Muscle of back (tissue), 11 donors: ENCODE data around the gene KCNN3. TPM values are rescaled to one million over a fixed set of nuclear protein-coding genes. Genes with fewer than 3 reads are reported as not detected.

Experiments
- DNase-seq, 3 donors: peaks; one replicate each; pipeline versions ENCODE4 v3.0.0 to v3.0.0-alpha.2; 2013
- polyA plus RNA-seq, 10 donors: library from polyadenylated mRNA; unstranded; fragments of 120-200 nt; gene quantifications; one replicate each; pipeline ENCODE4 v1.2.1, GENCODE V29; 2013; ENCODE audit not compliant: insufficient read length in 10 of 10

Gene KCNN3
- polyA plus RNA-seq, 10 donors, result 6.2 to 9.8 (median 8.3) TPM

DNA sequence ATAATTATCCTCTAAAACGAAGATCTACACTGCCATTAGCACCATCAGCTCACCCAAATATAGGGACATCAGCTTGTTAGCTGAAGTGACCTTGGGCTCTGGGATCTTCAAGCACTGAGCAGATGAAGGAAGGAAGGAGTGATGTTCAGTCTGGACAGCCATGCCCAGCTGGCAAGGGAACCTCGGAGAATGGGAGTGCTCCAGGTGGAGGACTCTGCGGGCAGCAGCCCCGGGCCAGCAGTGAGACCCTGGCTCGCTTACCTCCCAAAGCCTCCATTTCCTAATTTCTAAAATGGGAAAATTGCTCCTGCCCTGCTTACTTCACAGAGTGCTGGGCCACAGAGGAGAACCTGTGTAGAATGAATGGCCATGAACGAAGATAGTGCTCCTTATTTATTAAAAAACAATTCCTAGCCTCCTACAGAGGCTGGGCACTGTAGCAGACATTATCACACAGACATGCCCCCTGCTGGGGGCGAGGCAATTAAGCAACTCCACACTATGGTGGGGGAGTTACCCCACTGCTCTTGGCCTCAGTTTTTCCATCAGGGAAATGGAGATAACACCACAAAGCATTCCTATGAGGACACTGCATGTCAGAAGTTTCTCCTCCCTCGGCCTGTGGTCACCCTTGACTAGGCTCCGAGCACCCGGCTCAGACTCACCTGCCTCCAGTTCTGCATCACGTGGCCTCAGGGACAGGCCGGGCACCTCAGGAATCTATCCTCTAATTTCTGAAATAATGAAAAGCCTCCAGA lies 117.6 kb downstream of the KCNN3 start:
- DNase-seq, result no peak

DNA sequence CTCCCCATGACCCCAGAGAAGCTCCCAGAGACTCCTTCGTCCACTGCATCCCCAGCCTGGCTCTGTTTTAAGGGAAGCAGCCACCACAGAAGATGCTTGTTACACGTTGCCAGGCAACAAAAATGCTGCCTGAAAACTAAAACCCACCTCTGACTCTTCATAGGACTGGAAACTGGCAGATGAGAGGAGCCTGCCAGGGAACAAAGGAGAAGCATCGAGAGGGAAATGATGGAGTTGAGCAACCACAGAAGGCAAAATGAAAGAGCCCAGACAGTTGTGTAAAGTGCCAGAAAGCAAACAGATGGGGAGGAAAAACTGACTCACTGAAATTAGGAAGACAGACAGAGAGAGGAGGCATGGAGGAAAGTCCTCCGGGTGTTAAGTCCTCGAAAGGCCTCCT lies 118.4 kb downstream of the KCNN3 start:
- DNase-seq, result no peak

DNA sequence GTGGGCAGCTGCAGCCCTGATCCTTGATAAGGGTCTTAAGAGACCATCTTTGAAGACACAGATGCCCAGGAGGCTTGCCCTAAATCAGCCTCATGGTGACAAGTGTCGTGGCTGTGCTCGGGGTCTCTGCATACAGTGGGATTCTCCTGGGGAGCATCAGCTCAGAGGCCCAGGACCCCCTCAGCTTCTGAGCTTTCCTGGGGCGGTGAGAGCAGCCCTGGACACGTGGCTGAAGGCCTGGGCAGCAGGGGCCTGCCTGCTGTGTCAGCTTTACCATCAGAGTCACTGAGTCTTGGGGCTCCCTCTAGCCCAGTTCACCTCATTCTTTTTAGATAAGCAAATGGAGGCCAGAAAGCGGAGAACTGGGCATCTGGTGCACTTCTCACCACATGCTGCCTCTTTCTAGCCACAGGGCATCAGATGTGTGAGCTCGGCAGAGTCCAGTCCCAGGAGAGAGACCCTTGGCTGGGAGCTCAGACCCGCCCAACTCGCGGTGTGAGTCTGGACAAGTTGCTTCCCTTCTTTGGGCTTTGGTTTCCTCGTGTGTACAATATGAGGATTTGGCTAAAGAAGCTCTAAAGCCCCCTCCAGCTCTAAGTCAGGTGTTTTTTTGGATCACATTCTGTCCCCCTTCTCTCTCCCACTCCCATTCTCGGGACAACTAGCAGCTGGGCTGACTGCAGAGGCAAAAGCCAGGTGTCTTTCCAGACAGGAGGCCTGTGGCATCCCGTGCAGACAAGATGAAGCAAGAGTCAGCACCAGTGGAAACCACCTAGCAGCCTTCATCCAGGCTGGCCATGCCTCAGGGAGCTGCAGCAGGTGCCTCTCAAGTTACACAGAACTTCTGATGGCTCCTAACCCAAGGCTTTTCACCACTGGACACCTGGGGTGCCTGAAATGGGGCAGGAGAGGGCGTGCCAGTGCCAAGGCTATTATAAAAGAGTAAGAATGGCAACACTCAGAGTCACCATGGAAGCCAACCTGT lies 119.1 kb downstream of the KCNN3 start:
- no peak for DNase-seq

DNA sequence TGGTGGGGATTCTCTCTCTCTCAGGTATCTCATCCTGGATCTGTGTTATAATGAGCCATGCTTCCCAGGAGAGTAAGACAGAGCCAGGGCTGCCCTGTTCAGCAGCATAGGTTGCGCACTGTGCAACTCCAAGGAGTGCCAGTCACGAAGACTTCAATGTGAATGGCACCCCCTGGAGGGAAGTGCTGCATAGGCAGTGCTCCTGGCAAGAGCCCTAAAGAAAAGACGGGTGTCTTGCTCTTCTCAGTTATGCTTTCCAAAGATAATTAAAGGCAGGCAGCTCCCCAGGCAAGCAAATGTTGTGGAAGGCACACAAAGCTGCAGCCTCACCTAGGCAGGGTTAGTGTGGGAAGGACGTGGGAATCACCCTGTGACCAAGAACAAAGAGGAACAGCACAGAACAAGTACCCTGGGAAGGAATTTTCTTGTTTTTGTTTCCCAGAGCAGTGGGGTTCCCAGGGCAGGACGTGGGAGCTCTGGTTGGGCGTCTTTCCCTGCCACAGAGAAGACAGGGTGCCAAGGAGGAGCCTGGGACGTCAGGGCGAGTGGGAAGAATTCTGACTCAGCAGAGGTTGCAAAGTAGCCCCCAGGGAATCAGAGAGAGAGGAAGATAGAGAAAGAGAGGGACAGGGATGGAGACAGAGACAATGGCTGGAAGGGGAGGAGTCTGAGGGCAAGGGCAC lies 120.9 kb downstream of the KCNN3 start:
- no peak for DNase-seq

DNA sequence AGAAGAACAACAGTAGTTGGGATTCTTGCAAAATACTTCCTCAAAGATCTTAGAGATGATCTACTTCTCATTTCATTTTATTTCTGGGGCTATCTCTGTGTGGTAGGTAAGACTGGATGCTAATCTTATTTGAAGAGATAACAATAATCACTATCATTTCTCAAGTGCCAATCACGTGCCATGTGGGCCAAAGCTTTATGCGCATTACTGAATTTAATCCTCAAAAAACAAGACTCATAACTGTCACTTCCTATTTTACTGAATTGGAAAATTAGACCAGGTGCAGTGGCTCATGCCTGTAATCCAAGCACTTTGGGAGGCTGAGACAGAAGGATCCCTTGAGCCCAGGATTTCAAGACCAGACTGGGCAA lies 121.7 kb downstream of the KCNN3 start:
- no peak for DNase-seq

DNA sequence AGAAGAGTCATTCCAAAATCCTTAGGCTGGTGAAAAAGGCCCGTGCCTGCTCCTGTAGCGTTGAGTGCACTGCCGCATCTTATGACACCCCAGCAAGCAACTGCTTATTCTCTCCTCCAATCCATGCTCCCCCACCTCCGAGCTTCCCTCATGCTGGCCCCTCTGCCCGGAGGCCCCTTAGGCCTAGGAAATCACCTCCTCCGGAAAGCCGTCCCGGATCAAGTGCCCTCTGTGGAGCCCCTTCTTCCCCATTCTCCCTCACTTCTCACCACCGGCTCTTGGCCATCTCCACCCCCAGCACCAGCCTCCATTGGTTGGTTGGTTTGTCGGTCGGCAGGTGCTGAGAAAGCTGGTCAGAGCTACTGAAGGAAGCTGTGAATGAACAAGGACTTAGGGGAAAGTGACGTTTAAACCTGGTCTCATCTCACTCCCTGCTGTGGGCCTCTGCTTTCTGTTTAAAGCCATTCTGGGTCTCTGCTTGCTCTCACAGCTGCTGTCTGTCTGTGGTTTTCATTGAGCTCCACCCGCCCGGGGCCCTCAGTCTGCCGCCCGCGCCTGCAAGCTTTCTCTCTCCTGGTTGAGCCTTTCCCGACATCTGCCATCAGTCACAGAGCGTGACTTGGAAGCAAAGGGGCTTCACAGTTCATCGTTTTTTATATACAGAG lies 122.2 kb downstream of the KCNN3 start:
- DNase-seq, result peak in 2 of 3 donors; percentile 46 to 78

DNA sequence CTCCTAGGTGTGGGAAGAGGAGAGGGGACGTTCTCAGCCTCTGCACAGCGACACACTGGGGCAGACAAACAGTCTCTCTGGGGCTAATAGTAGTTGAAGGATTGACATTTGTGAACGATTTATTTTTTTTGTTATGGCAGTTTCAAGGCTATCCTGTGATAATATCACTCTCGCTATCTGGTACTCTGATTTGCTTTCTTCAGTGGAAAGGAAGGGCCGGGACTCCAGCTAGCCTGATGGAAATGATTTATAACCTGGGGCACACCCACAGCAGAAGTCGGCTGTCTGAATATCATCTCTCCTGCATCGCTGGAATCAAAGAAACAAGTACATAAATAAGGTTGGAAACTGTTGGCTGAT lies 122.7 kb downstream of the KCNN3 start:
- DNase-seq, result no peak

DNA sequence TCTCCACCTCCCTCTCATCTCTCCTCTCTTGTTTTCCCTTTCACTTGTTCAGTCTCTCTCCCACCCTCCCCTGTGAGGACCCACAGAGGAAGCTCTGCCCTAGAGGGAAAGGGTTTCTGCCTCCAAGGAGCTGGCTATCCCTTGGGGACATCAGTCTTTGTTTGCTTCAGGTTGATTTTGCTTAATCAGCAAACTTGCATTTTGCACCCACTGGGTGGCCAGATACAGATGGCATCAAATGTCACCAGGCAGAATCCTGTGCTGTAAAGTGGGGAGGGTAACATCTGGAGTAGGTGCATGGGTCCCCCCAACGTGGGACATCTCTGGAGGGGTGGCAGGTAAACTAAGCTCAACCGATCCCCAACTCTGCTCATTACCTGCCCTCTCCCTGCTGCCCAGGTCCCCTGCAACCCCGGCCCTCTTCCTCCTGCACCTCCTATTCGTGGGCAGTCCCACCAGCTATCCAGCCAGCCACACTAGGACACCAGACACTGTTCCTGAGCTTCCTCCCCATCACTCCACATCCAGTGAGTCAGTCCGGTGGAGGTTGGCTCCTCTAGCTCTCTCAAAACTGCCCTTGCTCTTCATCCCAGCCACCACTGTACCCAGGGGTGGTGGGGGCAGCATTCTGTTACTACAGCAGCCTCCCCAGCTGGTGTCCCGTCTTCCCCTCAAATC lies 123.3 kb downstream of the KCNN3 start:
- DNase-seq, result no peak

DNA sequence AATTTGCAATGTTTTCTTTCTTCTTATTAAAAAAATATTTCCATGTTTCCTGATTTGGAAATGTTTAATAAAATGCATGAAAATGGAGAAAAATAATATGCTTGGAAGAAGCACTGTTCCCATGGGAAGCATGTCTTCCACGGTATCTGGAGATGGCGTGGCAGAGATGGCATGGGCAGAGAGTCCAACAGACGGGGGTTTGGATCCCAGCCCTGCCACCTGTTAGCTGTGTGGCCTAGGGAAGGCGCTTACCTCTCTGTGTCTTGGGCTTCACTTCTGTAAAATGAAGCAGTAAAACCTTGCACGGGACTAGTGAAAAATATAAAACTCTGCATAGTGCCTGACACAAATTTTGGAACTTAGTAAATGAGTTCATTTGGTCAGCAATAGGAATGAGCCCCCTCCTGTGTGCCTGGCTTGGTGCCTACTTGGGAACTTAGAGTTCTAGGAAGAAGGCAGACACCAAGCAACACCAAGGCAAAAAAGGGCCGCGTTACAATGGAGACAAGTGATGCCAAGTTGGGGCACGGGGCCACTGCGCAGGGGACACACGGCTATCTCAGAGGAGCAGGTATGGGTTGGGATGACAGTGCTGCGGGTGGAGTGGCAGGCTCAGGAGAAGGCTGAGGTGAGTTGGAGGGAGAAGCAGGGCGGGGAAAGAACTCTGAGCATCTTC lies 124.2 kb downstream of the KCNN3 start:
- DNase-seq, result no peak

DNA sequence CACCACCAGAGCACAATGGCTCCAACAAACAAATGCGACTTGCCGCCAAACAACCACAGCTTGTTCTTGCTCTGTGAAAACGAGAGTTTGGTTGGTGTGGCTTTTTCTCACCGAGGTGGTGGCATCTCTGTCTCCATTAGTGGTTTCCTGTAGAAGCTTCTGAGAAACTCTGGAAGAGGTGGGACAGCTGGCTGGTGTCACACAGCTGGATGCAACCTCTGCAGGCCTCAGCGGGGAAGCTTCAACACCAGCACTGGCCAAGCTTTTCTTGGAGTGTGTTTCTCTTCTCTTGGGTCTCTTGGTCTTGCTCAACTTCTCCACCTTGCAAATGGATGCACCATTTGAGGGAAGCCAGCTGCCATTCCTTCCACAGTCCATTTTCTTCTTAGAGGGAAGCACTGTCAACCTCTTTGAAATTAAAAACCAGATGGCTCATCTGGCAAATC lies 124.8 kb downstream of the KCNN3 start:
- no peak for DNase-seq

DNA sequence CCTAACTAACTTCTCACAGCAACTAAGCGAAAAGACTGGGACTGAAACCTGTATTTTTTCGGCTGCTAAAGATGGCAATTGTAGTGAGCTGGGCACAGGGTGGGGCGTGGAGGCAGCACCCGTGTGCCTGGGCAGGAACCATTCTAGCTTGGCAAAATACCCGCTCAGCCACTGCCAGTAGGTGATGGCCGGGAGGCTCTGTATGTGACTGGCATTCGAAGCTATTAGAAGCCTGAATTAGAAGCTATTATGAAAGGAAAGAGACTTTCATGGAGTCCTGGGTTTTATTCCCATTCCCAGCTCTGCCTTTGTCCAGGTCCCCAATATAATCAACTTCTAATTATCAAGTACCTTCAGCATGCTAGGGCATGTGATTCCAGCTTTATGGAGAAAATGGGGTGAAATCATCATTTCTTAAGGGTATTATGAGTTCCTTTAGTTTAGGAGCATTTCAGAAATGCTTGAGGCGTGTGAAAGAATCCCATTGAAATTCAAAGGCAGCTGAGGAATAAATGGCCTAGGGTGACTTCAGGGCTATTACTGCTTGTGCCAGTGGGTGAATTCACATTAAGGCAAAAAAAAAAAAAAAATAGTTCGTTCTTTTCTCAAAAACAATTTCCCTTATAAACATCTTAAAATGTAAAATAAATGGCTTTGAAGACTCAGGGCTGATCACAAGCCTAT lies 125.6 kb downstream of the KCNN3 start:
- DNase-seq, result no peak

DNA sequence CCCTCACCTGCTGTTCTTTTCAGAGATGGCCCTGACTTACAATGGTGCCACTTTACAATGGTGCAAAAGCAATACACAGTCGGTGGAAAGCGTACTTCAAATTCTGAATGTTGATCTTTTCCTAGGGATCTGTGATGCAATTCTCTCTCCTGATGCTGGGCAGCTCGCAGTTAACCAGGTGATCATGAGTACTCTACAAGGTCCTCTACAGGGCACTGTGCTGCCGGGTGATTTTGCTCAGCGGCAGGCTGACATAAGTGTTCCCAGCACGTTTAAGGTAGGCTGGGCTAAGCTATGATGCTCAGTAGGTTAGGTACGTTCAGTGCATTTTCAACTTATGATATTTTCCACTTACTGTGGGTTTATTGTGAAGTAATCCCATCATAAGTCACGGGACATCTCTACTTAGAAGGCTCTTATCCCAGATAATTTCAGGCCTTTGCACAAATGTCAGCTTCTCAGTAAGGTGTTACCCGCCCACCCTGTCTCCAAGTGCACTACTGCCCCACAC lies 126.5 kb downstream of the KCNN3 start:
- no peak for DNase-seq

DNA sequence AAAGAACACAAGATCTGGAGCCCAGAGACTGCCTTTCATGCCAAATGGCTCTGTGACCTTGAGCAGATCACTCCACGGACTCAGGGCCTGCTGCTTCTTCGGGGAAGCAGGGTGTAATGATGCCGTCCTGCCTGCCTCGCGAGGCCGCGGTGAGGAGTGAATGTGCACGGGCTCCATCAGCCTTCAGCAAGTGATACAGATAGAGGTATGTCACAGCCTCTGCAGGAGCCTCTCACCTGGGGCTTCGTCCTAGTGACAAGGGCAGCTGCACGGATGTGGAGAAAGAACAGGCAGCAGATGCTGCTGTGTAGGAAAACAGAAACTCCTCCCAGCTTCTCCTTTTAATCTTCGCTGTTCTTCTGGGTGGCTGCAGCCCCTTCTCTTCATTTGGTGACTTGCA lies 127.5 kb downstream of the KCNN3 start:
- DNase-seq, result no peak

DNA sequence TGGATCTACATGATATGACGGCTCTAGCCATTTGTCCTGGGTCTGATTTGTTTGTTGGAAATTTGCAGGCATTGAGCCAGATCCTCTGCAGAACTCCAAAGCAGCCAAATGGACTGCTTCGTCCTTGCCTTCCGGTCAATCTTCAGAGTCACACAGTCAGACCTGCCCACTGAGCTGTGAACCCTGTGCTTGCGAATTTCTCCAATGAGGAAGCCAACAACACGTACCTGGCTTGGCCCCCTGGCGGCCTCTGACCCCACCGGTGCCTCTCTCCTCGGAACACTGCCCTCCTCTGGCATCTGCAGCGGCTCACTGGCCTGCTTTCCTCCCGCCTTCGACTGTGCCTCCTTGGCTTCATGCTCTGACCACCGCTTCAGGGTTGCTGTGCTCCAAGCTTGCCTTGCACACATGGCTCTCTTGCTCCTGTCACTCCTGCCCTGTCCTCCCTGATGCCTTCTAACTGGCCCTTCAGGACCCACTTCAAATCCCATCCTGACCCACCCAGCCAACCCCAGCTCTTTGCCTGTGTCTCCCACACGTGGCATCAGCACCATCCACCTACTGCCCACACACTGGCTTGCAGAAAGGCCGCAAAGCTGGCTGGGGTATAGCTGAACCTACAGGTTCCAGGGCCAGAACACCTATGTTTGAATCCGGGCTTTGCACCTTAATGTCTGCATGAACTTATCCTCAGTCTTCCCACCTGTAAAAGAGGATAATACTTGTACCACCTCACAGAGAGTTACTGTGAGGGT lies 128.2 kb downstream of the KCNN3 start:
- DNase-seq, result no peak

DNA sequence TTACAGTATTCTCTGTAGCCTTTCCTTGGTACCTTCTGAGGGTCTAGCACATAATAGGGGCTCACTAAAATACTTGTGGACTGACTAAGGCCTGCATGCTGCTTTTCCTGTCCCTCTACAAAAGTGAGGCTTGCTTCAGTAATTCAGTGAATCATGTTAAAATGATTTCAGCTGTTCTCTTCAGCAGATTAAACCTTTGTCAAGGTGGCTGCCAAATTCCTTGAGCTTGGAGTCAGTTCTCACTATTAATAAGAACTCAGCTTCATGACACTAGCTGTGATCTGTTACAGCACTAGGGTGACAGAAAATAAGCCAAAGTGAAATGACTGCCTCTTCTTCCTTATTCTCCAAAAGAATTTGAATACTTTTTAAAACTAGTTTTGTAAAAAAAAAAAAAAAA lies 128.8 kb downstream of the KCNN3 start:
- DNase-seq, result no peak

DNA sequence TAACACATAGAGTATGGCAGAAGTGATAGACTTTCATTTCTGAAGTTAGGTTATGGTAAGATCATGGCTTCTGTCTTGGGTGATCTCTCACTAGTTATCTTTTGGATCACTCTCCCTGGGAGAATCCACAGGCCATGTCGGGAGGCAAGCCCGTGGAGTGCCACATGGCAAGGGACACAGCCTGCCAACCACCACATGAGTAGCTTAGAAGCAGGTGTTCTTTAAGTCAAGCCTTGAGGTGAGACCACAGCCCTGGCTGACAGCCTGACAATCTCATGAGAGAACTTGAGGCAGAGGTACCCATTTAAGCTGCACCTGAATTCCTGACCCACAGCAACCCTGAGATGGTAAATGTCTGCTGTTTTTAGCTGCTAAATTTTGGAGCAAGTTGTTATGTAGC lies 130.4 kb downstream of the KCNN3 start:
- DNase-seq, result no peak

DNA sequence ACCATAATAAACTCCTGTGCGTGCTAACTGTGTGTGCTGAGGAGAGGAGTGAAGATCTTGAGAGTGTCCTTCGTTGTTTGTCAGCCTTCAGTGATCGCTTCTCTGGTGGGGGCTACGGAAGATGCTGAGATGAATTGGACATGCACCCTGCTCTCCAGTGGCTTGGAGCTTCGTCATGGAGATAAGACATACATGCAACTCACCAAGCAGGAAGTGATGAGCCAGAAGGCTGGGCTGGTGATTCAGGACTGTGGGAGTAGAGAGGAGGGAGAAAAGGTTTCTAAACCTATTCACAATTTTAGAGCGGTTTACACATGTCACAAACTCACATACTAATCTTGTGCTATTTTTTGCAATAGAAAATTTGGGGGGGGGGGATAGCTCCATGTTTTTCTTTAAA lies 133.2 kb downstream of the KCNN3 start:
- DNase-seq, result no peak

DNA sequence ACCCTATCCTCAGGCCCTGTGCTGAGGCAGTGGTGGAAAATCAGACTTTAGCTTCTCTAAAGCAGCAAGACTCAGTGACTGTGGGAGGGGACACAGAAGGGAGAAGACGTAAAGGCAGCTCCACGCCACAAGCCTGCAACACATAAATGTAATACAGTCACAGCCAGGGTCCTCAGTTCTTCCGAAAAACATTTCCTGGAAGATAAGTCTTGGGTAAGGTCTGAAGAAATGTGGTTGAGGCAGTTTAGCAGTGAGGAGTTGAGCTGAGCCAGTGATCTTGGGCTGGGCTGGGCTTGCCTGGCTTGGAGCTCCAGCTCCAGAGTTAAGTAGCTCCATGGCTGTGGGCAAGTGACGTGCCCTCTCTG lies 134.3 kb downstream of the KCNN3 start:
- no peak for DNase-seq
